GM19193 (cell line): Measurements from ENCODE around the gene KLK2.

ENCODE experiments used
- POLR2A ChIP-seq: IDR thresholded peaks from 4 replicates; pipeline ENCODE4 v1.6.1; 2011; ENCODE audit not compliant: insufficient read depth, insufficient read length; ENCODE audit errors: extremely low read depth

KLK2 gene

GRCh38 chr19:50870417-50871089 is 2.7 kb upstream of the KLK2 start:
- TF ChIP-seq POLR2A: no peak

GRCh38 chr19:50874211-50874610 is 972 bp downstream of the KLK2 start:
- no peak for TF ChIP-seq POLR2A

GRCh38 chr19:50875795-50876422 is 2.7 kb downstream of the KLK2 start:
- TF ChIP-seq POLR2A: no peak

- TF ChIP-seq POLR2A: no peak
These were observed 3.2 kb downstream of the KLK2 start for GRCh38 chr19:50876456-50876855.

- TF ChIP-seq POLR2A: no peak
These were observed 4.1 kb downstream of the KLK2 start for GRCh38 chr19:50877338-50877737.

GRCh38 chr19:50878851-50879250 is 5.6 kb downstream of the KLK2 start:
- TF ChIP-seq POLR2A: no peak

GRCh38 chr19:50880241-50880640 is 7.0 kb downstream of the KLK2 start:
- no peak for TF ChIP-seq POLR2A

- no peak for TF ChIP-seq POLR2A
These were observed 8.9 kb downstream of the KLK2 start for GRCh38 chr19:50882188-50882587.

- no peak for TF ChIP-seq POLR2A
These were observed 16.4 kb downstream of the KLK2 start for GRCh38 chr19:50889638-50890037.

- TF ChIP-seq POLR2A: no peak
These were observed 17.4 kb downstream of the KLK2 start for GRCh38 chr19:50890422-50891252.

- no peak for TF ChIP-seq POLR2A
These were observed 18.0 kb downstream of the KLK2 start for GRCh38 chr19:50891253-50891625.

- no peak for TF ChIP-seq POLR2A
These were observed 20.0 kb downstream of the KLK2 start for GRCh38 chr19:50893047-50893736.

GRCh38 chr19:50894478-50895356 is 21.5 kb downstream of the KLK2 start:
- no peak for TF ChIP-seq POLR2A

- TF ChIP-seq POLR2A: peak; percentile 35
These were observed 23.5 kb downstream of the KLK2 start for GRCh38 chr19:50896591-50897190.
